Stimulated activated CD4-positive, alpha-beta T cell treated with anti-CD3 and anti-CD28 coated beads, Interleukin-12 subunit alpha, Interleukin-12 subunit beta, amount 100 ng/mL, for 48 hours (primary cell): ENCODE results near the gene LY6G6D.

Experiments used
- DNase-seq, 3 donors: peaks; one replicate each; pipeline ENCODE4 v3.0.0-alpha.2; 2020; ENCODE audit warnings: low read depth in 2 of 3, low spot score in 1 of 3

The LY6G6D gene

GRCh38 chr6:31715022-31715958 lies at the start of gene LY6G6D:
TSS of gene LY6G6D (plus strand) at chr6:31715348. CDS start at chr6:31715356, 8 bp downstream.
- no peak for DNase-seq

- peak; percentile 97 to 98 (median 97) for DNase-seq
Measured at GRCh38 chr6:31665501-31666336, 49.4 kb upstream of the LY6G6D start, which contains the start of gene CSNK2B. TSS of gene CSNK2B (plus strand) at chr6:31666080. CDS start at chr6:31666832, 752 bp downstream.

- DNase-seq, result no peak
Measured at GRCh38 chr6:31666337-31666965, 48.7 kb upstream of the LY6G6D start.

- DNase-seq, result no peak
Measured at GRCh38 chr6:31669676-31670075, 45.5 kb upstream of the LY6G6D start, which contains the start of gene LY6G5B. TSS of gene LY6G5B (plus strand) at chr6:31669976. CDS start at chr6:31670951, 975 bp downstream.

- no peak for DNase-seq
Measured at GRCh38 chr6:31676322-31676903, 38.7 kb upstream of the LY6G6D start.

GRCh38 chr6:31676904-31677303 lies 38.2 kb upstream of the LY6G6D start:
- DNase-seq, result no peak

GRCh38 chr6:31677955-31678354 lies 37.2 kb upstream of the LY6G6D start:
- DNase-seq, result no peak

GRCh38 chr6:31680226-31681134 lies 34.7 kb upstream of the LY6G6D start, which contains the start of gene LY6G5C:
TSS of gene LY6G5C (minus strand) at chr6:31681067. CDS start at chr6:31680373, 694 bp downstream.
- peak; percentile 45 to 62 (median 58) for DNase-seq

GRCh38 chr6:31681135-31681671 lies 33.9 kb upstream of the LY6G6D start:
- DNase-seq, result peak in 2 of 3 donors; percentile 12 to 42

- no peak for DNase-seq
Measured at GRCh38 chr6:31683591-31683990, 31.6 kb upstream of the LY6G6D start.

- no peak for DNase-seq
Measured at GRCh38 chr6:31686483-31686882, 28.7 kb upstream of the LY6G6D start.

- DNase-seq, result no peak
Measured at GRCh38 chr6:31687321-31687720, 27.8 kb upstream of the LY6G6D start.

GRCh38 chr6:31687860-31688693 lies 27.1 kb upstream of the LY6G6D start:
- DNase-seq, result no peak

- DNase-seq, result no peak
Measured at GRCh38 chr6:31689249-31690110, 25.7 kb upstream of the LY6G6D start.

- DNase-seq, result no peak
Measured at GRCh38 chr6:31690231-31691077, 24.7 kb upstream of the LY6G6D start.

- DNase-seq, result no peak
Measured at GRCh38 chr6:31691078-31691463, 24.1 kb upstream of the LY6G6D start.
